ENCODE measurements around the gene HLCS. TPM values are rescaled to one million over a fixed set of nuclear protein-coding genes. Genes with fewer than 3 reads are reported as not detected.

The HLCS gene
- total RNA-seq, 1 donor from 2014 or later = 10.3 TPM

- Histone ChIP-seq H3K4me3 (no peak overlapping the region), H3K27me3 (peaks cover 22% of the 10 kb centered on the region), H3K4me1 (peaks cover 48% of the 10 kb centered on the region), H3K9me3 (no peaks in the 10 kb centered on the region), H3K36me3 (no peaks in the 10 kb centered on the region), H3K27ac (no peak overlapping the region)
- no peak for TF ChIP-seq CTCF (IDR thresholded peaks at IDR 0.05)
- TF ChIP-seq POLR2A (IDR thresholded peaks at IDR 0.05) = no peak
- TF ChIP-seq POLR2AphosphoS5 (IDR thresholded peaks at IDR 0.05; ENCODE audit: insufficient read depth in 1 of 2, low read depth in 1 of 2) = no peak
- intact Hi-C loops (cut with DNase I) = no loop called here
- DNase-seq (ENCODE audit: extremely low spot score in 2 of 2) = peak in 1 of 2 donors; percentile 90
These were observed 261.4 kb downstream of the HLCS start for GRCh38 chr21:36704958-36705678.

GRCh38 chr21:36704281-36704957 lies 262.1 kb downstream of the HLCS start:
- H3K27ac ChIP-seq = no peak overlapping the region

GRCh38 chr21:36703626-36704280 lies 262.7 kb downstream of the HLCS start:
- no peaks in the 10 kb centered on the region for H3K36me3 ChIP-seq
- DNase-seq (ENCODE audit: extremely low spot score in 2 of 2) = no peak
- H3K4me1 ChIP-seq = peaks cover 54% of the 10 kb centered on the region
- H3K27ac ChIP-seq = no peak overlapping the region
- peaks cover 31% of the 10 kb centered on the region for H3K27me3 ChIP-seq
- H3K9me3 ChIP-seq = no peaks in the 10 kb centered on the region
- TF ChIP-seq POLR2A (IDR thresholded peaks at IDR 0.05) = no peak
- TF ChIP-seq CTCF (IDR thresholded peaks at IDR 0.05) = no peak
- TF ChIP-seq POLR2AphosphoS5 (IDR thresholded peaks at IDR 0.05; ENCODE audit: insufficient read depth in 1 of 2, low read depth in 1 of 2) = no peak
- intact Hi-C loops (cut with DNase I) = no loop called here
- no peak overlapping the region for H3K4me3 ChIP-seq

More at GRCh38 chr21:36704281-36704957, 262.1 kb downstream of the HLCS start:
- Histone ChIP-seq H3K4me1 (peaks cover 54% of the 10 kb centered on the region), H3K27me3 (peaks cover 25% of the 10 kb centered on the region), H3K36me3 (no peaks in the 10 kb centered on the region), H3K9me3 (no peaks in the 10 kb centered on the region), H3K4me3 (no peak overlapping the region)
- no peak for TF ChIP-seq POLR2A (IDR thresholded peaks at IDR 0.05)
- peak in 1 of 2 donors; percentile 93 for DNase-seq (ENCODE audit: extremely low spot score in 2 of 2)
- intact Hi-C loops (cut with DNase I) = no loop called here

GRCh38 chr21:36703123-36703522 lies 263.3 kb downstream of the HLCS start:
- Histone ChIP-seq H3K4me1 (peaks cover 54% of the 10 kb centered on the region), H3K4me3 (no peak overlapping the region), H3K36me3 (no peaks in the 10 kb centered on the region), H3K27me3 (peaks cover 33% of the 10 kb centered on the region), H3K9me3 (no peaks in the 10 kb centered on the region), H3K27ac (no peak overlapping the region)
- intact Hi-C loops (cut with DNase I) = no loop called here
- TF ChIP-seq POLR2A (IDR thresholded peaks at IDR 0.05) = no peak
- TF ChIP-seq CTCF (IDR thresholded peaks at IDR 0.05) = no peak
- TF ChIP-seq POLR2AphosphoS5 (IDR thresholded peaks at IDR 0.05; ENCODE audit: insufficient read depth in 1 of 2, low read depth in 1 of 2) = no peak
- no peak for DNase-seq (ENCODE audit: extremely low spot score in 2 of 2)

GRCh38 chr21:36702622-36702968 lies 263.9 kb downstream of the HLCS start:
- intact Hi-C loops (cut with DNase I) = no loop called here
- no peak for DNase-seq (ENCODE audit: extremely low spot score in 2 of 2)
- H3K9me3 ChIP-seq = no peaks in the 10 kb centered on the region
- no peaks in the 10 kb centered on the region for H3K36me3 ChIP-seq
- H3K27ac ChIP-seq = no peak overlapping the region
- H3K27me3 ChIP-seq = peaks cover 35% of the 10 kb centered on the region
- TF ChIP-seq CTCF (IDR thresholded peaks at IDR 0.05) = no peak
- no peak for TF ChIP-seq POLR2A (IDR thresholded peaks at IDR 0.05)
- TF ChIP-seq POLR2AphosphoS5 (IDR thresholded peaks at IDR 0.05; ENCODE audit: insufficient read depth in 1 of 2, low read depth in 1 of 2) = no peak
- H3K4me3 ChIP-seq = no peak overlapping the region
- H3K4me1 ChIP-seq = peaks cover 54% of the 10 kb centered on the region
